Activated CD8-positive, alpha-beta T cell treated with anti-CD3 and anti-CD28 coated beads for 36 hours (primary cell): ENCODE data around the gene INPP4B. TPM values are rescaled to one million over a fixed set of nuclear protein-coding genes. Genes with fewer than 3 reads are reported as not detected.

Source experiments
- ATAC-seq: fragments of 200-7000 bp; cut with Tn5 transposase; one replicate; pipeline ENCODE4 v1.10.0; 2021; ENCODE audit warnings: mild to moderate bottlenecking, moderate library complexity
- CTCF ChIA-PET: fragments of 350-600 bp; sonication (Branson Sonifier 250); formaldehyde crosslinking; loops from one replicate; lab custom pipeline; 2021; ENCODE audit warnings: antibody characterized with exemption; lab: Charles Lee
- POLR2A ChIA-PET: fragments of 350-600 bp; sonication (Branson Sonifier 250); formaldehyde crosslinking; loops from one replicate; lab custom pipeline; 2021; ENCODE audit warnings: antibody characterized with exemption; lab: Charles Lee
- DNase-seq: peaks from one replicate; pipeline ENCODE4 v3.0.0-alpha.2; 2020
- H3K27ac Mint-ChIP-seq: one replicate; pipeline ENCODE4 v1.8.0; 2021; ENCODE audit warnings: mild to moderate bottlenecking, mixed read lengths
- H3K27me3 Mint-ChIP-seq: one replicate; pipeline ENCODE4 v1.8.0; 2021; ENCODE audit warnings: mixed read lengths
- H3K36me3 Mint-ChIP-seq: one replicate; pipeline ENCODE4 v1.8.0; 2021; ENCODE audit warnings: low read depth, mixed read lengths
- H3K4me1 Mint-ChIP-seq: one replicate; pipeline ENCODE4 v1.8.0; 2021; ENCODE audit warnings: low read depth, mixed read lengths
- H3K4me3 Mint-ChIP-seq: one replicate; pipeline ENCODE4 v1.8.0; 2021; ENCODE audit warnings: mild to moderate bottlenecking, moderate library complexity, mixed read lengths
- H3K9me3 Mint-ChIP-seq: one replicate; pipeline ENCODE4 v1.8.0; 2021; ENCODE audit warnings: mixed read lengths
- intact Hi-C: fragments of 100-400 bp; cut with micrococcal nuclease; formaldehyde crosslinking; loops from one replicate; pipeline ENCODE4 v1.10.0; 2022
- total RNA-seq, 2 experiments: library from RNA; stranded (reverse); gene quantifications; one replicate each; pipeline ENCODE4 v1.2.3, GENCODE V29; 2021
- TF ChIP-seq, protein P1 (sequence below): fragments of 200-600 bp; IDR thresholded peaks from one replicate; pipeline ENCODE4 v1.8.0; 2022; ENCODE audit warnings: antibody characterized with exemption, mild to moderate bottlenecking

INPP4B gene
- total RNA-seq, 2 experiments from 2014 or later: 46.1 to 46.9 TPM

DNA sequence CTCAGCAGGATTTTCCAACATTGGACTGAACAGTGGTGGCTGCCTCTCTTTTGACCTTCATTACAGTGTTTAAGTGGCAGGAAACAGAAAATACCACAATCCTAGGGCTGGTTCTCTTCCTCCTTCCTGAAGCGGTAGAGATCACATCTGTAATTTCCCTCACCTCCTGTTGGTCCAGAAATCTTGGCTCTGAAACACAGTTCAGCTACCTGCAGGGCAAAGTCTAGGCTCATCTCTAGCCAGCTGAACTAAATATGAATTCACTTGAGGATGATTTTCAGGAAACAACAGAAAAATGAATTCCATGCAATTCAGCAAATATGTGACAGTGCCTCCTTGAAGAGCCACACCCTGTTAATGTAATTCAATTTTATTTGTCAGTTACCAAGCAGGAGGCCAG lies 531.9 kb downstream of the INPP4B start:
- Mint-ChIP-seq H3K4me1 (peaks cover 54% of the 10 kb centered on the region), H3K36me3 (peaks cover 66% of the 10 kb centered on the region), H3K27me3 (no peaks in the 10 kb centered on the region), H3K4me3 (no peak overlapping the region), H3K9me3 (peaks cover 4% of the 10 kb centered on the region), H3K27ac (no peak overlapping the region)
- CTCF ChIA-PET: no interaction called here
- ATAC-seq (no peak), DNase-seq (no peak)
- TF ChIP-seq, protein P1, sequence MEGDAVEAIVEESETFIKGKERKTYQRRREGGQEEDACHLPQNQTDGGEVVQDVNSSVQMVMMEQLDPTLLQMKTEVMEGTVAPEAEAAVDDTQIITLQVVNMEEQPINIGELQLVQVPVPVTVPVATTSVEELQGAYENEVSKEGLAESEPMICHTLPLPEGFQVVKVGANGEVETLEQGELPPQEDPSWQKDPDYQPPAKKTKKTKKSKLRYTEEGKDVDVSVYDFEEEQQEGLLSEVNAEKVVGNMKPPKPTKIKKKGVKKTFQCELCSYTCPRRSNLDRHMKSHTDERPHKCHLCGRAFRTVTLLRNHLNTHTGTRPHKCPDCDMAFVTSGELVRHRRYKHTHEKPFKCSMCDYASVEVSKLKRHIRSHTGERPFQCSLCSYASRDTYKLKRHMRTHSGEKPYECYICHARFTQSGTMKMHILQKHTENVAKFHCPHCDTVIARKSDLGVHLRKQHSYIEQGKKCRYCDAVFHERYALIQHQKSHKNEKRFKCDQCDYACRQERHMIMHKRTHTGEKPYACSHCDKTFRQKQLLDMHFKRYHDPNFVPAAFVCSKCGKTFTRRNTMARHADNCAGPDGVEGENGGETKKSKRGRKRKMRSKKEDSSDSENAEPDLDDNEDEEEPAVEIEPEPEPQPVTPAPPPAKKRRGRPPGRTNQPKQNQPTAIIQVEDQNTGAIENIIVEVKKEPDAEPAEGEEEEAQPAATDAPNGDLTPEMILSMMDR: no peak
- intact Hi-C loops: no loop called here
- POLR2A ChIA-PET: interaction anchor here (1.1 kb wide), 1 partner anchor 413 kb away, joined by 3 read pairs; no protein-coding TSS in a partner anchor

DNA sequence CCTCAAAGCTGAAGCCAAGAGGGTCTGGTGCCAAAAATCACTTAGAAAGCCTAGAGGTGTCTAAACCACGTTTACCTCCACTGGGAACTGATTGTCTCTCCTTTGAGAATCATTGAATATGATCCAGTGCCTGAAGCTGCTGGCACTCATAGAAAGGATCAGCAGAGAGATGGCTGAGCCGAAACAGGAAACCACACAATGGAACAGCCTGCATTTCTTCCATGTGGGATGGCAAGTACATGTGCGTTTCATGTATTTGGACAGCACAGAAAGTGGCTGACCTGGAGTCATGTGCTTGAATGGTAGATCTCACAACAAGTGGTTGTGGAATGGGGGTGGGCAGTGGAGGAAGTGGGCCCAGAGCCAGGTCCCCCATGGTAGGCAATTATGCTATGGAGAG lies 533.7 kb downstream of the INPP4B start:
- intact Hi-C loops: no loop called here
- H3K36me3 Mint-ChIP-seq: peaks cover 57% of the 10 kb centered on the region
- ATAC-seq (no peak), DNase-seq (no peak)
- POLR2A ChIA-PET: no interaction called here
- H3K27ac Mint-ChIP-seq: no peak overlapping the region
- peaks cover 45% of the 10 kb centered on the region for H3K4me1 Mint-ChIP-seq
- H3K4me3 Mint-ChIP-seq: no peak overlapping the region
- TF ChIP-seq, protein P1: no peak
- no peaks in the 10 kb centered on the region for H3K27me3 Mint-ChIP-seq
- CTCF ChIA-PET: no interaction called here
- H3K9me3 Mint-ChIP-seq: no peaks in the 10 kb centered on the region

DNA sequence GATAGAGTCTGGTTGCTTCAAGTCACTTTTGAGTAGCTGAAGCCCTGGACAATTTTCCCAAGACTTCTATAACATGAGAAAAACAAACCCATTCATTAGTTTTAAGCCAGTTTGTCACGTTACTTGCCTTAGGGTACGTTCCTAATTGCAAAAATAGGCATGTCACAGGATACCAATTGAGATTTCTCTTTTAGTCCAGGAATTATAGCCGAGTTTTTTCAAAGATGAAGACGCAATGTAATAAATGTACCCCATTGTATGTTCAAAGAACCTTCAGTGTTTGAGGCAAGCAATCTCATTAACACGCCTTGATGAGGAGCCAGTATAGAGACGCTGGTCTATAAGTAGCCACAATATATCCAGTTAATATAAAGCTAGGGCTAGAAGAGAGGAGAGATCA lies 534.2 kb downstream of the INPP4B start:
- Mint-ChIP-seq H3K4me3 (no peak overlapping the region), H3K27ac (no peak overlapping the region), H3K36me3 (peaks cover 58% of the 10 kb centered on the region), H3K9me3 (no peaks in the 10 kb centered on the region), H3K27me3 (no peaks in the 10 kb centered on the region), H3K4me1 (peaks cover 43% of the 10 kb centered on the region)
- CTCF ChIA-PET: interaction anchor here (0.6 kb wide), 1 partner anchor 45 kb away, joined by 3 read pairs; no protein-coding TSS in a partner anchor
- ATAC-seq: no peak
- POLR2A ChIA-PET: no interaction called here
- no peak for DNase-seq
- TF ChIP-seq, protein P1: no peak
- intact Hi-C loops: no loop called here

DNA sequence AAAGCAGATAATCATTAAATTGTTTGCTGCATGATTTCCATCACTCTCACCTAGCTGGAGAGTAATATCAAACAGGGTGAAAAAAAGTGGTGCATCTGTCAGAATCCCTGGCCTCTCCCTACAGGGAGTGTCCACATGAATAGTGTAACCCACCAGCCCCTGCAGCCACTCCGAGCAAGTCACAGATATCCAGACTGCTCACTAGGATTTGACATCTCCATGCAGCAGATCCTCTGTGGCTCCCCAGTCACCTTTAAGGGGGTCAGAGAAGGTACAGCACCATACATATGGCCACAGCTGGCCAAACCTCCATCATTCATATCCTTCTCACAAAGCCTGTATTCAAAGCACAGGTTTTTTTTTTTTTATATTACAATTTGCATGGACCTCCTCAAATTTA lies 536.3 kb downstream of the INPP4B start:
- Mint-ChIP-seq H3K36me3 (peaks cover 62% of the 10 kb centered on the region), H3K4me3 (no peak overlapping the region), H3K9me3 (no peaks in the 10 kb centered on the region), H3K27me3 (no peaks in the 10 kb centered on the region), H3K27ac (no peak overlapping the region), H3K4me1 (peaks cover 30% of the 10 kb centered on the region)
- TF ChIP-seq, protein P1: no peak
- DNase-seq: no peak
- intact Hi-C loops: no loop called here
- CTCF ChIA-PET: interaction anchor here (3.5 kb wide), 1 partner anchor 27 kb away, joined by 14 read pairs; no protein-coding TSS in a partner anchor
- POLR2A ChIA-PET: no interaction called here
- ATAC-seq: no peak

DNA sequence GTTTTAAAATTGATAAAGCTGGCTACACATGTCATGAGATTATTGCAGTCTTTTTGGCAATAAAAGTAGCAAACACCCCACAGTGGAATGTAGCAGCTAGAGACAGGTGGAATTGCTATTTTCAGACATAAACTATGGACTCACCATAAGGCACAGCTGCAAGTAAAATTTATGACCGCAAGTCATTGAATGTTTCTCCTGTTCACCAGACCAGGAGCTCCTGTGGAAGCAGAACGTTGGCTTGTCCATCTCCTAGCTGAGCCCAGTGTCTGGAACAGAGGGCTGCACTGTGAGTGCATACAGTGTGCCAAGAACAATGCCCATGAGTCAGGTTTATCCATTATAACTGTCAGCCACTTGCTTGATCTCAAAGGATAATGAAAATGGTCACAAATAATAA lies 538.2 kb downstream of the INPP4B start:
- POLR2A ChIA-PET: no interaction called here
- no peaks in the 10 kb centered on the region for H3K27me3 Mint-ChIP-seq

More for the DNA sequence above, 538.2 kb downstream of the INPP4B start:
- peaks cover 14% of the 10 kb centered on the region for H3K4me1 Mint-ChIP-seq
- H3K27ac Mint-ChIP-seq: no peak overlapping the region
- no peaks in the 10 kb centered on the region for H3K9me3 Mint-ChIP-seq
- no peak overlapping the region for H3K4me3 Mint-ChIP-seq
- intact Hi-C loops: no loop called here
- TF ChIP-seq, protein P1: no peak
- peaks cover 52% of the 10 kb centered on the region for H3K36me3 Mint-ChIP-seq
- DNase-seq: no peak
- CTCF ChIA-PET: interaction anchor here (1.2 to 3.5 kb wide), 3 partner anchors 10 to 120 kb away, joined by 3 to 14 read pairs (median 4); no protein-coding TSS in a partner anchor
- ATAC-seq: no peak
